GM21529 (cell line): Measurements from ENCODE around the gene EVA1C.
"Not testable (repeated sequence)": the region's sequence is repeated elsewhere in the genome, so short reads cannot be mapped to it uniquely, and the experiment has no call there.

ENCODE experiments used
- ATAC-seq: cut with Tn5 transposase; IDR thresholded peaks from one replicate; pipeline ENCODE4 v1.9.1; 2021; ENCODE audit not compliant: unreplicated experiment

Gene EVA1C

GRCh38 chr21:32423320-32424190, 11.0 kb downstream of the EVA1C start:
- ATAC-seq = no peak

- ATAC-seq = no peak
Measured at GRCh38 chr21:32424191-32424535, 11.7 kb downstream of the EVA1C start.

DNA sequence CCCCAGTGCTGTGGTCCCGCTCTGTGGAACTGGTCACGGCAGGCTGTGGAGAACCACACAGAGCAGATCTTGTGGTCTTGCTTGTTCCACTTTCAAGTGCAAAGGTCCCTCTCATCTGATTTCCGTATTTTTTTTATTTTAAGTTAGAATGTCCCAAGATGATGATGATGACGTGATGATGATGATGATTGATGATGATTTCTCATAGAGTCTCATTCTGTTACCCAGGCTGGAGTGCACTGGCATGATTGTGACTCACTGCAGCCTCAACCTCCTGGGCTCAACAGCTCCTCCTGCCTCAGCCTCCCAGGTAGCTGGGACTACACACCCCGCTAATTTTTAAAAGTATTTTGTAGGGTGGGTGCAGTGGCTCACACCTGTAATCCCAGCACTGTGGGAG, 12.2 kb downstream of the EVA1C start:
- ATAC-seq = no peak

DNA sequence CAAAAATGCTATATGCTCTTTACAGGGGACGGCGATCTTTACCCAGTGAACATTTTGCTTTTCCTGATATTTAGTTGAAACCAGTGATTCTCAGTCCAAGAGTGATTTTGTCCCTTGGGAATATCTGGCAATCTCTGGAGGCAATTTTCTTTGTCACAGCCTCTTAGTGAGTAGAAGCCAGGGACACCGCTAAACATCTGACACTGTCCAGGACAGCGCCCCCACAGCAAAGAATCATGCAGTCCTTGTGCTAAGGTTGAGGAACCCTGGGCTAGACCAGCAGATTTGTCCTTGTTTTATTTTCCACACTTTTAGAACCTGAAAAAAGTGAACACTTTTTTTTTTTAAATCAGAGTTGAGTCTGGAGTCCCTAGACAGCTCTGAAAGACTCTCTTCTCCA, 13.1 kb downstream of the EVA1C start:
- ATAC-seq = no peak

DNA sequence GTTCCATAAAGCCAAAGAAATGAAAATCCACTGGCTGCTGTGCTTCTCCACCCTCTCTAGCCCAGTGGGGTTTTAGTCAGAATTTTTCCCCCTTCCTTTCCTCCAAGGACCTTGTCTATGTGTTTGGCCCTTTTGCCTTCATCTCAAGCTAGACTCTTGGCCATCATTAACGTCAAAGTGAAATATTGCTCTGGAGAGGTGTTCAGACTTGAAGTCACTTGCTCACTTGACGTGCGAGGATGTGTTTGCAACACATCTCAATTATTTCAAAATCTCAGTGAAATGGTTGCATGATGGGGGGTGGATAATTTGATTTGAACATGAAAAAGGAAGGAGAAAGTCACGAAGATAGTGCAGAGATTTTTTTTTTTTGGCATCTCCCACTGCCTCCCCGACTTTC, 13.6 kb downstream of the EVA1C start:
- no peak for ATAC-seq

DNA sequence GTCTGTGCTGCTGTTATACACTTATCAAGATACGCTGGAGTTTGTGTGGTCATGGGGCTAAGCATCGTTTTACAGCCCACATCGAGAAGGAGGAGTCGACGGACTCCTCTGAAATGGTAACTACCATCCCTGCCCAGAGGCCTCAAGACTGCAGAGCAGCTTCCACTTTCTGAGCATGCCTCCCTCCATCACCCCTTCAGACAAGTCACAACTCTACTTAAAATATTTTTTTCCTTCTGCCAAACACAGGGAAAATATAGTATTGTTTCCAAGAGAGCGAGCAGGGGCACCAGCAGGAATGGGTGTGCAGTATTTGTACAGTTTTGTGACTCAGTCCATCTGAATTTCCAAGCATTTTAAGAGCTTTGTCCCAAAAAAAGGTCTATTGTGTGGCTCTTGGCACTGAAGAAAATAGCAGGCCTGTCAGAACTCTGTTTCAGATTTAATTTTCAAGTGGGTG, 14.1 kb downstream of the EVA1C start:
- no peak for ATAC-seq

- ATAC-seq = no peak
Measured at GRCh38 chr21:32427958-32428623, 15.6 kb downstream of the EVA1C start.

DNA sequence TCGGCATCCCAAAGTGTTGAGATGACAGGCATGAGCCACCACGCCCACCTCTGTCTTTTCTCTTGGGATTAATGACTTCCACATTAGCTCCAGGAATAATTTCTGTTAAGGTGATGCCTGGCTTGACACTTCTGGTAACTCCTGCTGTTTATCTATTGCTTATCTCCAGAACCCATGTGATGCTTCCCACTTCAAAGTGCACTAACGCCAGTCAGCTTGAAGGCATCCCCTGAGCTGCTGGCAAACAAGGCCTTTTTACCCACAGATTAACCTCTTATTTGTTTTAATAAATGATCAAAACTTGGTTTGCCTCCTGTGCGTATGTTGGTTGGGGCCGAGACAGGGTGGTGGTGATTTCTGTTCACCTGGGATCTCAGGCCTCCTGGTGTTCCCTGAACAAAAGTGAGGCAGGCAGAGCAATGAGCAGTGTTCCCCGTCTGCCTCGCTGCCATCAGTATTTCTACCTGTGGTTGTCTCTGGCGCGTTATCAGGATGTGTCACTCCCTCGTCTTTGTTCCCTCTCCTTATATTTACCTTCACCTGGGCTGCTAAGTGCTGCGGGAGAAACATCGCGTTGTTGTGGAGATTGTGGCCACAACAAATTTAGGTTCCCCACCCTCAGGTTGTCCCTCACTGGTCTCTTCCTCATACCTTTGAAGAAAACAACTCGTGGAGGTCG, 20.6 kb downstream of the EVA1C start:
- ATAC-seq = not testable (repeated sequence)

GRCh38 chr21:32437729-32438128, 25.2 kb downstream of the EVA1C start:
- ATAC-seq = no peak

DNA sequence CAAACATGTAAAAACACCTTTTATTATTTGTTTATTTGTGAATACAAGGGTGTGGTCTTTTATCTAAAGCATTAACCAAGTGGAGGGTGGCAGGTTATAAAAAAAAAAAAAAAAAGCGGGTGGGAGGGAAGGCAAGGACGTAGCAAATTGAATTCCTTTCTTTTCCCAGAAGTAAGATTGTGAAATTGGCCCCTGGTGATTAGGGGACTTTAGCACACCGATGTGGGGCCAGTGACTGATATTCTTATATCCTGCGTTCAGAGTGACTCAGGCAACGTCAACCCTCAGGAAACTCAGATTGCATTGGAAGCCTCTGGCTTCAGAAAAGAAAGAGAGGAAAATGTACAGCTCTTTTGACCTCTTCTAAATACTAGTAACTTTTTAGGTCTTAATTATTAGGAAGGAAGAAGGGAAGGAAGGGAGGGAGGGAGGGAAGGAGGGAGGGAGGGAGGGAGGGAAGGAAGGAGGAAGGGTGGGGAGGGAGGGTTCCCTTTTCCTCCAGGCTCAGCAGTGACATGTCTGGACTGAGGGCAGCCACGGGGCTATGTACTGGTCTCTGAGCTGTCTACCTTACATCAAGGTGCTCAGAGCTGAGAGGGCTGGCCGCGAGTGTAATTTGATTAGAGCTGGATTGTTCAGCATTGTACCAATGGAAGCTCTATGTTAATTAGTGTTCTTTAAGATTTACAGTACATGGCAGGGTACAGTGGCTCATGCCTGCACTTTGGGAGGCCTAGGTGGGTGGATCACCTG, 30.2 kb downstream of the EVA1C start:
- no peak for ATAC-seq

DNA sequence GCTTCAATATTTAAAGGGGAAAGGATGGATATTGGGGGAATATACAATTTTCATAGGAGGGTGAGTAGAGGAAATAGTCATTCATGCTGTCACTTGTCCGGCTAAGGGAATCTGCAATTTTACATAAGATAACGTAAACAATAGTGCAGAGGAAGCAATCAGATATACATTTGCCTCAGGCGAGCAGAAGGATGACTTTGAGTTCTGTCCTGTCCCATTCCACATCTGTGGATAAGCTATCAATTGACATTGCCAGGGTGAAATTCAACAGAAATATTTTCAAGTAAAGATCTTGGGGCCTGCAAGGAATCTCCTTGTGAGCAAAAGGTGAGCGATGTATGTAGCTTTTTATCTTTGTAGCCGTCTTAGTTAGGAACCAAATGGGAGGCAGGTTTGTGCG, 32.6 kb downstream of the EVA1C start:
- ATAC-seq = no peak

DNA sequence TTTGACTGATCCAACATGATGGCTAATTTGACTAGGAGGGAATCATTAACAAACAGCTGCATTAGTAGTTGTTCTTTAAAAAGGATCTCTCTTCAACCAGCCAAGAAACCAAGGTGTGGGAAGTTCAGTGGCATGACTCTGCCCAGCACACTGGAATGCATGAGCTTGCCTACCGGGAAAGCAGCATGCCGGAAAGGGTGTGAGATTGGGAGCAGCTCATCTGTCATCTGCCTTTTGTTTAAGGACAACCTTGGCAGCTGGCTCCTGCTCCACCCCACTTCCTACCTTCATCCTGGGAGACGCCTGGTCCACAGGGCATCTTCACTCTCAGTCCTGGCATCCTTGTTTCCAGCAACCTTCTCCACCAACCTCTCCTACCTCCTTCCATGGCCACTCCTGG, 33.9 kb downstream of the EVA1C start:
- not testable (repeated sequence) for ATAC-seq

DNA sequence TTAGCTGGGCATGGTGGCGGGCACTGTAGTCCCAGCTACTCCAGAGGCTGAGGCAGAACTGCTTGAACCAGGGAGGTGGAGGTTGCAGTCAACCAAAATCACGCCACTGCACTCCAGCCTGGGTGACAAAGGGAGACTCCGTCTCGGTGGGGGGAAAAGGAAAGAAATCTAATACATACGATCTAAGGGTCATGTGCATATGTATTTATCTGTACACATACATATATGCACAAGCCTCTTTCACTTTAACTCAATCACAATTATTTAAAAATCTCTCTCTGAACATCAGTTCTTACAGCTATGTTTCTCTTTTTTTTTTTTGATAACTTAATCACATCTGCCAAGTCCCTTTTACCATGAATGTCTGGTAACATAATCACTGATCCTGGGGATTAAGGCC, 34.7 kb downstream of the EVA1C start:
- no peak for ATAC-seq

DNA sequence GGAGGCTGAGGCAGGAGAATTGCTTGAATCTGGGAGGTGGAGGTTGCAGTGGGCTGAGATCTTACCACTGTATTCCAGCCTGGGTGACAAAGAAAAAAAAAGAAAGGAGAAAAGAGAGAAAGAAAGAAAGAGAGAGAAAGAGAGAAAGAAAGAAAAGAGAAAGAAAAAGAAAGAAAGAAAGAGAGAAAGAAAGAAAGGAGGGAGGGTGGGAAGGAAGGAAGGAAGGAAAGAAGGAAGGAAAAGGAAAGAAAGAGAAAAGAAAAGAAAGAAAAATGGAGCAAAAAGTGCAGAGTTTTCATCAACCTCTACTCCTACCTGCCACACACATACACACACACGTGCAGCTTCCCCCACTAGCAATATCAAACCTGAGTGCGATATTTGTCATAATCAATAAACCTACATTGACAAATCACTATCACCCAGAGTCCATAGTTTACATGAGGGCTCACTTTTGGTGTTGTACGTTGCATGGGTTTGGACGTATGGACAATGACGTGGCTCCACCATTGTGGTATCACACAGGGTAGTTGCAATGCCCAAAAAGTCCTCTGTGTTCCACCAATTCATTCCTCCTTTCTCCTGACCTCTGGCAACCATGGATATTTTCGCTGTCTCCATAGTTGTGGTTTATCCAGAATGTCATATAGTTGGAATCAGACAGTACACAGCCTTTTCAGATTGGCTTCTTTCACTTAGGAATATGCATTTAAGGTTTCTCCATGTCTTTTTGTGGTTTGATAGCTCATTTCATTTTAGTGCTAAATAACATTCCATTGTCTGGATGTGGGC, 36.5 kb downstream of the EVA1C start:
- ATAC-seq = no peak

GRCh38 chr21:32450881-32451701, 38.6 kb downstream of the EVA1C start:
- not testable (repeated sequence) for ATAC-seq

DNA sequence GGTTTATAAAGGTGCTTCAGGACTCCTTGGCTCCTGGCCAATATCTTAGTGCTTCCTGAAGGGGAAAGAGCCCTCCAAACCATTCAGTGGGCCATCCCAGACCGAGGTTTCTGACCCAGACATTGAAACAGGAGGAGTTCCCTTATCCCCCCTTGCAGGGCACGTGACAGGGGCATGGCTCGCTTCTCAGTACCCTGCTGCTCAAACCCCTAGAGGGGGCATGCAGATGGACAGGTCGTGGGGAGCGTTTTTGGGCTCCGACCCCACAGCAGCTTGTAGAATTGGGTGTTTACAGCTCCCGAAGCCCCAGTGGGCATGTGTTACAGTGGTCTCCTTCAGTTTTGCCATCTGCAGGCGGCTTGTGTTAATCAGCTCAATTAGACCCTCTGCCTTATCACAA, 39.7 kb downstream of the EVA1C start:
- not testable (repeated sequence) for ATAC-seq

- no peak for ATAC-seq
Measured at GRCh38 chr21:32452641-32453040, 40.1 kb downstream of the EVA1C start.

DNA sequence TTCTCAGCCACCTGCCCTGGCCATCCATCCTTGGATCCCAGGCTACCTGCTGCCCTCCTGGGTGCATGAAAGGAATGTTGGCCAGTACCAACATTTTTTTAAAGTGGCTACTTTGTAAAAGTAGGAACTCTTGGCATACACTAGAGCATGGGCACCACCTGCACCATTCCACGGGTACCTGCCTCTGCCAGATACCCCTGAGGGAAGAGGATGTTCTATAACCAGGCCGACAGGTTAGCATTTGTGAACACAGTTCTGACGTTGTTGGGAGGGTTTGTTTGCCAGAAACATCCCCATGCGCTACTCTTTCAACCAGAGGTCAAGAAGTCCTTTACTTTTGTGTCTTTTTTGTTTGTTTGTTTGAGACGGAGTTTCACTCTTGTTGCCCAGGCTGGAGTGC, 43.0 kb downstream of the EVA1C start:
- ATAC-seq = no peak

DNA sequence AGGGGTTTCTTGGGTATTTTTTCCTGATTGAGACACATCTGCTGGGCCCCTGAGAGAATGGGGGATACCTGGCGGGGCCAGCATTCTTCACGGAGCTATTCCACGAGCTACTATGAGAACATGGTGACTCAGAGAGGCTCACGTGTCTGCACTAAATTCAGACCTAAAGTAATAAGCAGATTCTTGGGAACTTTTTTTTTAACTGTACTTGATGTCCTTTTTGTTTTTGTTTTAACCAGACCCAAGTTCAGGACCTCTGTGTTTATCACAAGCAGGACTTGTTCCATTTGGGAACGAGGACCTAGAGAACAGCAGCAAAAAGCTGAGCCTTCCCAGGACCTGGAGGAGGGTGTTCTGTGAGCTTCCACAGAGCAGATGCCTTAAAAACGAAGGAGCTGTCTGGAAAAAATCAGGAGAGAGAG, 44.0 kb downstream of the EVA1C start:
- ATAC-seq = no peak
